ENCODE measurements around the gene TEKTIP1.

DNA sequence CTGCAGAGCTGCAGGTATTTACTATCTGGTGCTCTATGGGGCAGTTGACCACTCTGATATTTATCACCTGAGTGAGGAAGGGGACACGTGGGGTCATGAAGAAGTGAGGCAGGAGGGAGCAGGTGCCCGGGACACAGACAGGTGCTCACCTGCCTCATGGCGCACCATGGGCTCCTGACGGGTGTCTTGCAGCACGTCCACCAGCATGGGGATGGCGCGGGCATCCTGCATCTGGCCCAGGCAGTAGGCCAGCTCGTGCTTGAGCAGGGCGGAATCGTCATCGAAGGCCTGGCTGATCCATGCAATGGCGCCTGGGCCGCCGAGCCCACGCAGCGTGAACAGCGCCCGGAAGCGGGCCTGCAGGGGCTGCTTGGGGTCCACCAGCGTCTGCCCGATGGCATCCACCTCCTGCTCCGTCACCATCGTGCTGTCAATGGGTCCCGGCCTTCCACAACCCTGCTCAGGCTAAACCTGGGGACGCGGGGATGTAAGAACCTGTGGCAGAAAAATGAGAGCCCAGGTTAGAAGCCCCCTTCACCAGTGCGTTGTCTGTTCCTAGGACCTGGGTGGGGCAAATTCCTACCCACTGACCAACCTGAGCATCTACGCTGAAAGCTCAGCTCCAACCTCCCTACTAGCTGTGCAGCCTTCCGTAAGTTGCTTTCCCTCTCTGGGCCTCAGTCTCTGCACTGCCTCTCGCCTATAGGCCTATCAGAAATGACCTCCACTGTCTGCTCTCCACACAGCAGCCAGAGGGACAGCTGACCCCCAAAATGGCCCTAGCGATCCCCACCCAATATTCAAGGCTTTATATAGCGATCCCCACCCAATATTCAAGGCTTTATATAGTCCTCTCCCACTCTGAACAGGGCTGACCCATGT is 42.3 kb upstream of the TEKTIP1 start:
- TF ChIP-seq, protein P1, sequence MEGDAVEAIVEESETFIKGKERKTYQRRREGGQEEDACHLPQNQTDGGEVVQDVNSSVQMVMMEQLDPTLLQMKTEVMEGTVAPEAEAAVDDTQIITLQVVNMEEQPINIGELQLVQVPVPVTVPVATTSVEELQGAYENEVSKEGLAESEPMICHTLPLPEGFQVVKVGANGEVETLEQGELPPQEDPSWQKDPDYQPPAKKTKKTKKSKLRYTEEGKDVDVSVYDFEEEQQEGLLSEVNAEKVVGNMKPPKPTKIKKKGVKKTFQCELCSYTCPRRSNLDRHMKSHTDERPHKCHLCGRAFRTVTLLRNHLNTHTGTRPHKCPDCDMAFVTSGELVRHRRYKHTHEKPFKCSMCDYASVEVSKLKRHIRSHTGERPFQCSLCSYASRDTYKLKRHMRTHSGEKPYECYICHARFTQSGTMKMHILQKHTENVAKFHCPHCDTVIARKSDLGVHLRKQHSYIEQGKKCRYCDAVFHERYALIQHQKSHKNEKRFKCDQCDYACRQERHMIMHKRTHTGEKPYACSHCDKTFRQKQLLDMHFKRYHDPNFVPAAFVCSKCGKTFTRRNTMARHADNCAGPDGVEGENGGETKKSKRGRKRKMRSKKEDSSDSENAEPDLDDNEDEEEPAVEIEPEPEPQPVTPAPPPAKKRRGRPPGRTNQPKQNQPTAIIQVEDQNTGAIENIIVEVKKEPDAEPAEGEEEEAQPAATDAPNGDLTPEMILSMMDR (IDR thresholded peaks at IDR 0.05): no peak
- no peak for TF ChIP-seq POLR2A (IDR thresholded peaks at IDR 0.05)

Measured in upper lobe of left lung (tissue), 4 donors.